T-cell (primary cell): ENCODE results near the gene NOB1. TPM values are rescaled to one million over a fixed set of nuclear protein-coding genes. Genes with fewer than 3 reads are reported as not detected.

Experiments used
- ATAC-seq, 4 experiments: fragments of 200-7000 bp in 3 of 4; fragments of 150-1000 bp in 1 of 4; cut with Tn5 transposase; replicated peaks in 1 of 4; 1 replicate in 3 of 4; 2 replicates in 1 of 4; pipeline ENCODE4 v1.10.0; 2021; ENCODE audit warnings: moderate library complexity in 3 of 4, mild to moderate bottlenecking in 2 of 4, moderate number of reproducible peaks in 1 of 4
- CTCF ChIA-PET, 2 donors: fragments of 300-600 bp; sonication (Branson Sonifier 250); formaldehyde crosslinking; loops; one replicate each; lab custom pipeline; 2022; ENCODE audit warnings: antibody characterized with exemption in 2 of 2; lab: Charles Lee
- POLR2A ChIA-PET, 2 donors: fragments of 300-600 bp; sonication (Branson Sonifier 250); formaldehyde crosslinking; loops; one replicate each; lab custom pipeline; 2022; ENCODE audit warnings: antibody characterized with exemption in 2 of 2; lab: Charles Lee
- DNase-seq, 35 experiments: peaks; one replicate each; pipeline versions ENCODE4 v3.0.0 to v3.0.0-alpha.2; 2013 to 2023
- H3K27ac ChIP-seq: one replicate; pipeline ENCODE4 v1.5.1; 2013; ENCODE audit warnings: low read length
- H3K27me3 ChIP-seq, 2 experiments: replicated peaks in 1 of 2; 1 replicate in 1 of 2; 2 replicates in 1 of 2; pipeline versions ENCODE4 v1.6.1 to v1.7.0; 2013; ENCODE audit warnings: low read length in 1 of 2, mixed read lengths in 1 of 2; ENCODE audit not compliant: control insufficient read depth in 2 of 2, insufficient read depth in 2 of 2; ENCODE audit errors: extremely low read depth in 1 of 2
- H3K36me3 ChIP-seq, 2 donors: 1 replicate in 1 of 2; 2 replicates in 1 of 2; pipeline versions ENCODE4 v1.6.1 to v1.7.0; 2013; ENCODE audit warnings: low read length in 1 of 2; ENCODE audit not compliant: control insufficient read depth in 2 of 2, insufficient read depth in 1 of 2; ENCODE audit errors: extremely low read depth in 1 of 2
- H3K4me1 ChIP-seq, 2 experiments: 1 replicate in 1 of 2; 2 replicates in 1 of 2; pipeline versions ENCODE4 v1.6.1 to v1.7.0; 2013; ENCODE audit warnings: low read length in 2 of 2, mixed read lengths in 1 of 2; ENCODE audit not compliant: insufficient read depth in 2 of 2, control insufficient read depth in 1 of 2; ENCODE audit errors: extremely low read depth in 1 of 2
- H3K4me3 ChIP-seq, 2 donors: 1 replicate in 1 of 2; 2 replicates in 1 of 2; pipeline versions ENCODE4 v1.5.1 to v1.7.0; 2013; ENCODE audit warnings: mild to moderate bottlenecking in 2 of 2, low read length in 1 of 2, moderate library complexity in 1 of 2; ENCODE audit not compliant: control insufficient read depth in 1 of 2; ENCODE audit errors: extremely low read depth in 1 of 2
- H3K9me3 ChIP-seq: 2 replicates; pipeline ENCODE4 v1.7.0; 2013
- H3K27ac Mint-ChIP-seq, 2 donors: one replicate each; pipeline ENCODE4 v1.8.0; 2020 to 2021; ENCODE audit warnings: mild to moderate bottlenecking in 2 of 2, mixed read lengths in 2 of 2
- H3K27me3 Mint-ChIP-seq, 2 donors: one replicate each; pipeline ENCODE4 v1.8.0; 2021 to 2022; ENCODE audit warnings: mixed read lengths in 2 of 2
- H3K36me3 Mint-ChIP-seq: one replicate; pipeline ENCODE4 v1.8.0; 2021; ENCODE audit warnings: mixed read lengths
- H3K4me1 Mint-ChIP-seq, 3 donors: one replicate each; pipeline ENCODE4 v1.8.0; 2020 to 2022; ENCODE audit warnings: mixed read lengths in 3 of 3, mild to moderate bottlenecking in 1 of 3
- H3K4me3 Mint-ChIP-seq, 3 donors: one replicate each; pipeline ENCODE4 v1.8.0; 2020 to 2022; ENCODE audit warnings: mild to moderate bottlenecking in 3 of 3, mixed read lengths in 3 of 3, moderate library complexity in 3 of 3
- H3K9me3 Mint-ChIP-seq, 3 donors: one replicate each; pipeline ENCODE4 v1.8.0; 2020 to 2022; ENCODE audit warnings: mixed read lengths in 3 of 3
- WGBS: methylation state at CpG from one replicate; pipeline ENCODE4 v1.1.5; 2013; ENCODE audit warnings: missing lambda C conversion rate; ENCODE audit not compliant: insufficient coverage; 5-methylcytosine and 5-hydroxymethylcytosine counted together
- total RNA-seq, 35 experiments: library from RNA in 6 of 35; stranded (reverse) in 6 of 35; fragments of 120-200 nt in 1 of 35; gene quantifications; one replicate each; pipeline versions ENCODE4 v1.2.1 to v1.2.4 and lab custom pipeline; 2013 to 2026

The NOB1 gene
- total RNA-seq, 5 donors from 2014 or later (not counting 1 experiment from before 2014, with no cell fraction given): 29.7 to 66.1 (median 60.9) TPM

DNA sequence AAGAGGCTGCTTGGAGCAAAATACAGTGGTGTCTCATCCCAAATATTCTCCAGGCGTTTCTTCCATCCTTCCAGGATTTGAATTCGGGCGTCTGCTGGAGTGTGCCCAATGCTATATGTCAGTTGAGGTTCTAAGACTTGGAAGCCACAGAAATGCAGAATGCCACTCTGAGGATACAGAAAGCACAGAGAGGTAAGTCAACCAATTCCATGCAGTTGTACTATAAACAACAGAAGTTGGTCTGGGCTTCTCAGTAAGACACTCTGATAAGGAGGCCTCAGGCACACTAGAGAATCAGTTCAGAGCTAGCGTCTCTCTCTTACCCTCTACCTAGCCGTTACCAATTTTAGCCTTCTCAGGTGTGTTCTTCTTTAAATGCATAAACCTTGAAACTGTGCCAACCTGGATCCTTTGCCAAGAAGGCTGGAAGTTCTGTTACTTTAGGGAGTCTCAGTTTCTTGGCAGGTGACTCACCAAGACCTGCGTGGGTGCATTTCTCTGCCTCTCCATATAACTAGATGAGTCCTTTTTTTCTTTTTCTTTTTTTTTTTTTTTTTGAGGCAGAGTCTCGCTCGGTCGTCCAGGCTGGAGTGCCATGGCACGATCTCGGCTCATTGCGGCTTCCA lies 43.5 kb downstream of the NOB1 start:
- Histone ChIP-seq H3K36me3 (no peaks in the 10 kb centered on the region), H3K27ac (no peak overlapping the region), H3K27me3 (no peaks in the 10 kb centered on the region), H3K4me1 (no peaks in the 10 kb centered on the region), H3K4me3 (no peak overlapping the region), H3K9me3 (no peaks in the 10 kb centered on the region)
- Mint-ChIP-seq H3K36me3 (peaks cover 3% of the 10 kb centered on the region), H3K27ac (no peak overlapping the region), H3K27me3 (no peaks in the 10 kb centered on the region), H3K4me1 (peaks cover 0 to 4% (median 0%) of the 10 kb centered on the region in 3 donors), H3K9me3 (no peaks in the 10 kb centered on the region), H3K4me3 (no peak overlapping the region)
- ChIA-PET POLR2A (interaction anchor here in 1 of 2 donors (0.6 kb wide), 1 partner anchor 60 kb away, joined by 3 read pairs; no protein-coding TSS in a partner anchor), CTCF (interaction anchor here in 1 of 2 donors (0.7 to 1.1 kb wide), 2 partner anchors 46 to 537 kb away, joined by 3 to 4 read pairs; no protein-coding TSS in a partner anchor)
- WGBS: 96% methylated on average over 5 of the region's 12 CpGs
- DNase-seq (no peak), ATAC-seq (no peak)

DNA sequence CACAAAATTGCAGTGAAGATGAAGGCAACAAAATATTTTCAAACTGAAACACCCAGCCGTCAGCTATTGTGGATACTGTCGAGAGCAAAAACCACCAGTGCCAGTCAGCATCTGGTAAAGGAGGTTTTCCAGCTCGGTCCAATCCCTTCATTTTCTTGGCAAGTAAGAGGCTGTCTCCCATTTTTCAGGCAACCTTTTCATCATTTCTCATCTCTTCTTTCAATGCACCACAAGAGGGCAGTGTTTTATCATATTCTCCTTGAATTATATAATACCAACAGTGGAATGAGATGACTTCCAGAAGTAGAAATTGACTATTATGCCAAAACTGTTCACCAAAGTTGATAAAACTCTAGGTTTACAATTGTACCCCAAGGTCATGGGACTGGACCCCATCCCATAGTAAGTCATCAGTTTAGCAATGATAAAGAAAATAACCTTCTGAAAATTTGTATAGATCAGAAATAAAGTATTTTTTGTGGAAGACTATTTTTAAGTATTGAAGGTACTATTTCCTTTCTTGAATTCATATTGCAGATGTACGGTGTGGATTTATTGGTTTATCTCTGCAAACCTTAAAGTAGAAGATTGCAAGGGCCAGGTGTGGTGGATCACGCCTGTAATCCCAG lies 45.2 kb downstream of the NOB1 start:
- Histone ChIP-seq H3K36me3 (no peaks in the 10 kb centered on the region), H3K27me3 (no peaks in the 10 kb centered on the region), H3K4me3 (no peak overlapping the region), H3K4me1 (no peaks in the 10 kb centered on the region), H3K27ac (no peak overlapping the region), H3K9me3 (no peaks in the 10 kb centered on the region)
- ChIA-PET POLR2A (no interaction called here), CTCF (interaction anchor here (0.6 to 3.1 kb wide), 6 partner anchors 17 to 314 kb away, joined by 3 to 23 read pairs (median 4); partner anchors contain the start of genes NOB1 (in 2 of the 2), NQO1 (in 1 of the 2) and WWP2 (in 1 of the 2))
- H3K36me3 Mint-ChIP-seq: peaks cover 2% of the 10 kb centered on the region
- peaks cover 0 to 4% (median 0%) of the 10 kb centered on the region in 3 donors for H3K4me1 Mint-ChIP-seq
- no peaks in the 10 kb centered on the region for H3K9me3 Mint-ChIP-seq
- DNase-seq (peak in 3 of 35 experiments; percentile 5 to 78 (median 13)), ATAC-seq (peak in 3 of 4 experiments; percentile 43 to 58 (median 49))
- WGBS: 0% methylated on average over 1 of the region's 5 CpGs
- H3K27me3 Mint-ChIP-seq: no peaks in the 10 kb centered on the region
- H3K4me3 Mint-ChIP-seq: no peak overlapping the region
- H3K27ac Mint-ChIP-seq: peak overlapping the region in 1 of 2 donors; percentile 5

DNA sequence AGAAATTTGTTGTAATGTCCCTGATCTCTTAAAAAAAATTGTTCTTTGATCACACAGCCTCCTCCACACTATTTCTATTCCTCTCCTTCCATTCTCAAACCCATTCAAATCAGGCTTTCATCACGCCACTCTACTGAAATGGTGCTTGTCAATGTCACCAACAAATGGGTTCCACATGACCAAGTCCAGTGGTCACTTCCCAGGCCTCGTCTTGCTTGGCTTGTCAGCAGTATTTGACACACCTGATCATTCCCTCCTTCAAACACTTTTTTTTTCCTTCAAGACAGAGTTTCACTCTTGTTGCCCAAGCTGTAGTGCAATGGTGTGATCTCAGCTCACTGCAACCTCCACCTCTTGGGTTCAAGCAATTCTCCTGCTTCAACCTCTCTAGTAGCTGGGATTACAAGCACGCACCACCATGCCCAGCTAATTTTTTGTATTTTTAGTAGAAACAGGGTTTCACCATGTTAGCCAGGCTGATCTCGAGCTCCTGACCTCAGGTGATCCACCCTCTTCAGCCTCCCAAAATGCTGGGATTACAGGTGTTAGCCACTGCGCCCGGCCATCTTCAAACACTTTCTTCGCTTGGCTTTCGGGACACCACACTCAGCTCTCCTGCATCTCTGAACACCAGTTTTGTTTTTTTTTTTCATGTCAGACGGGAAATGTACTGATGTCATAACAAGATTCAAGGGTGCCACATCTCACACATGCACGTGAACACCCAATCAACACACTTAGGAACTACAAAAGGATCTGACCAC lies 46.6 kb downstream of the NOB1 start:
- Mint-ChIP-seq H3K4me1 (peaks cover 0 to 4% (median 0%) of the 10 kb centered on the region in 3 donors), H3K4me3 (no peak overlapping the region), H3K27me3 (no peaks in the 10 kb centered on the region), H3K27ac (no peak overlapping the region), H3K9me3 (no peaks in the 10 kb centered on the region), H3K36me3 (peaks cover 8% of the 10 kb centered on the region)
- 89% methylated on average over 8 of the region's 10 CpGs for WGBS
- POLR2A ChIA-PET: no interaction called here
- Histone ChIP-seq H3K9me3 (no peaks in the 10 kb centered on the region), H3K4me1 (no peaks in the 10 kb centered on the region), H3K27ac (no peak overlapping the region), H3K36me3 (no peaks in the 10 kb centered on the region), H3K27me3 (no peaks in the 10 kb centered on the region), H3K4me3 (no peak overlapping the region)
- CTCF ChIA-PET: interaction anchor here in 1 of 2 donors (1.1 to 3.1 kb wide), 3 partner anchors 18 to 312 kb away, joined by 3 to 23 read pairs (median 6); partner anchors contain the start of genes NOB1 and NQO1
- ATAC-seq (no peak), DNase-seq (no peak)

DNA sequence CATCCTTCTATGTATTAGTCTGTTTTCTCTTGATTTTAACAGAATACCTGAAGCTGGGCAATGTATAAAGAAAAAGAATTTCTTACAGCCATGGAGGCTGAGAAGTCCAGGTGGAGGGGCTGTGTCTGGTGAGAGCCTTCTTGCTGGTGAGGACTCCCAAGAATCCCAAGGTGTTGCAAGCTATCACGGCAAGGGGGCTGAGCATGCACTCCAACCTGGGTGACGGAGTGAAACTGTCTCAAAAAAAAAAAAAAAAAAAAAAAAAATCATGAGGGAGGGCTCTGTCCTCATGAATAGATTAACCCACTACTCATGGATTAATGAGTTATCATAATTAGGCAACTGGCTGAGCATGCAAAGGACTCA lies 47.8 kb downstream of the NOB1 start:
- H3K4me1 Mint-ChIP-seq: peaks cover 0 to 4% (median 0%) of the 10 kb centered on the region in 3 donors
- peaks cover 8% of the 10 kb centered on the region for H3K36me3 Mint-ChIP-seq
- no peaks in the 10 kb centered on the region for H3K9me3 Mint-ChIP-seq
- ATAC-seq: no peak
- ChIA-PET CTCF (interaction anchor here (0.7 to 2.4 kb wide), 4 partner anchors 48 to 310 kb away, joined by 3 to 8 read pairs (median 6); partner anchors contain the start of gene NOB1 (in 1 of the 2)), POLR2A (no interaction called here)
- no peaks in the 10 kb centered on the region for H3K4me1 ChIP-seq
- no CpG with 5 or more reads among the region's 2 CpGs for WGBS
- no peak overlapping the region for H3K4me3 ChIP-seq
- no peak overlapping the region for H3K4me3 Mint-ChIP-seq
- H3K36me3 ChIP-seq: peaks cover 0 to 3% of the 10 kb centered on the region in 2 donors
- no peak overlapping the region for H3K27ac ChIP-seq
- no peak for DNase-seq
- H3K27ac Mint-ChIP-seq: peak overlapping the region in 1 of 2 donors; percentile 75
- H3K9me3 ChIP-seq: no peaks in the 10 kb centered on the region
- no peaks in the 10 kb centered on the region for H3K27me3 ChIP-seq
- no peaks in the 10 kb centered on the region for H3K27me3 Mint-ChIP-seq

DNA sequence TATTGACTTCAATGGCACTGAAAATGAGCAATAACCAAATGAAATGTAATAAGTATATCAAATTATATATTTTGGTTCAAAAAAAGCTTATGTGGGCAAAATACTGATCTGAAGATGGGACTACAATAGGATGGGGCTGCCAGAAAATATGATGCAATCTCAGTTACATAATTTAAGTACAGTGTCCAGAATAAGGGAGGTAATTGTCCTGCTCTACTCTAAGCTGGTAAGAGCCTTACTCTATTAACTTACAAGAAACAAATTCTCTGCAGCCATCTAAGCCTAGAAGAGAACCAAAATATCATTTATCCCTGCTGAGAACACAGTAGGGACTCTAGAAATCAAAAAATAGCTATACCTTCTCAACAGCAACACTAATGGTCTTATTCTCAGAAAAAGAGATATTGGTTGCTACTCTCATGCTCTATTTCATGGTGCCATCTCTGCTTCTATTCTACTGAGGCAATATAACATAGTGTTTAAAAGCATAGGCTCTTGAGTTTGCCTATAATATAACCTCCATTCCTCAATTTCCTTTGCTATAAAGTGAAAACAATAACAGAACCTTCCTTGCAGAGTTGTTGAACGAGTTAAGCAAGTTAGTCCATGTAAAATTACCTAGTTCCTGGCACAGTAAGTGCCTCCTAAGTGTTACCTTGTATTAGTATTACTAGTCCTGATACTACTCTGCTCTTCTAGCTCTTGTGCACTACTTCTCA lies 48.3 kb downstream of the NOB1 start:
- Mint-ChIP-seq H3K9me3 (no peaks in the 10 kb centered on the region), H3K27me3 (no peaks in the 10 kb centered on the region), H3K27ac (peak overlapping the region in 1 of 2 donors; percentile 75), H3K4me3 (no peak overlapping the region), H3K36me3 (peaks cover 8% of the 10 kb centered on the region), H3K4me1 (peaks cover 0 to 4% (median 0%) of the 10 kb centered on the region in 3 donors)
- ChIA-PET POLR2A (interaction anchor here in 1 of 2 donors (0.7 kb wide), 1 partner anchor 12 kb away, joined by 4 read pairs; no protein-coding TSS in a partner anchor), CTCF (interaction anchor here (0.5 to 2.4 kb wide), 7 partner anchors 17 to 685 kb away, joined by 3 to 8 read pairs (median 4); partner anchors contain the start of gene NOB1 (in 1 of the 2))
- Histone ChIP-seq H3K4me3 (no peak overlapping the region), H3K27me3 (no peaks in the 10 kb centered on the region), H3K9me3 (no peaks in the 10 kb centered on the region), H3K36me3 (peaks cover 0 to 3% of the 10 kb centered on the region in 2 donors), H3K4me1 (no peaks in the 10 kb centered on the region), H3K27ac (no peak overlapping the region)
- DNase-seq (no peak), ATAC-seq (no peak)
- WGBS: no CpG with 5 or more reads among the region's 1 CpG
